Measurements from ENCODE around the gene SCGB2B2. TPM values are rescaled to one million over a fixed set of nuclear protein-coding genes. Genes with fewer than 3 reads are reported as not detected.

SCGB2B2 gene, protein sequence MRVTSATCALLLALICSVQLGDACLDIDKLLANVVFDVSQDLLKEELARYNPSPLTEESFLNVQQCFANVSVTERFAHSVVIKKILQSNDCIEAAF
- total RNA-seq: 0.13 TPM in 1 of 2 replicates, not detected in the other

DNA sequence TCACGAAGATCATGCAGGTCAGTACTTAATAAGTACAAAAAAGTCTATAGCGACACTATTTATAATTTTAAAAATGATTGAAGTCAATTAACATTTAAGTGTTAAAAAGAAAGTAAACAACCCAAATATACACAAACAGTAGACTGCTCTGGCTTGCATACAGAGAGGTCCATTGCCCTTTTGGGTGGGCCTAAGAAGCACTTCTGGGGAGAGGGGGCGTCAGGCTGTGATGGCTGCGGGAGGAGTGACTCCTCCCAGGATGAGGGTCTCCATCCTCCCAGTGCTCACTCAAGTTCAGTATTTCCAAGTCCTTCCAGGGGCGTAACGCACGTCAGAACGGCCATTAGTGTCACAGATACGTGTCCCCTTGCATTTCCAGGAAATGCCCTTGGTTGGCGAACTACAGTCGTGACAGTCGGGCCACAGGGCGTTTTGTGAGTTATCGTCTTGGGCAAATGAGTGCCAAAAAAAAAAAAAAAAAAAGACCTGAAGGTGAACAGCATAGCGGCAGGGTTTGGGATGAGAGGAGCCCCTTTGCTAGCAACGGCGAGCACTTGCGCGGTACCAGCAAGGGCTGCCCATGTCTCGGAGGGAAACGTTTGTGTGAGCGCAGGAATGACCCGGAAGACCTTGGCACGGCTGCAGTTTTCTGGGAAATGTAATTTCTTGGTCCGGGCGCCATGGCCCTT is at the start of gene SCGB2B2:
Gene SCGB2B2 (minus strand): TSS at position 463 of the 689 bp plus-strand sequence. CDS start 82,596 bp downstream, outside the sequence.

GRCh38 chr19:34677386-34678084 is 576 bp upstream of the SCGB2B2 start, which contains the start of gene ZNF302:
Gene ZNF302, plus strand, starts transcription at chr19:34677678. Its CDS starts 1,127 bp downstream, at chr19:34678805.

Other genes starting within 250 kb of the SCGB2B2 start
- 55.7 and 69.4 TPM in 2 replicates for gene UBA2, start 248.8 kb downstream of the SCGB2B2 start, total RNA-seq
- 21.5 and 36.4 TPM in 2 replicates for gene WTIP, start 195.4 kb downstream of the SCGB2B2 start, total RNA-seq
- gene ZNF302, start 519 bp upstream of the SCGB2B2 start, total RNA-seq: 4.4 and 7.1 TPM in 2 replicates
- gene ZNF181, start 57.1 kb upstream of the SCGB2B2 start, total RNA-seq: 4.7 and 10.8 TPM in 2 replicates
- gene ZNF599, start 96.1 kb upstream of the SCGB2B2 start, total RNA-seq: 5.7 and 7.0 TPM in 2 replicates
- gene ZNF30, start 249.7 kb upstream of the SCGB2B2 start, total RNA-seq: 1.5 and 2.0 TPM in 2 replicates